GM23338 (cell line): ENCODE data around the gene INPP5A.

Experiments used
- CREB1 ChIP-seq: fragments of 250-450 bp; sonication (Bioruptor Pico); IDR thresholded peaks from 2 replicates; pipeline ENCODE4 v1.5.0; 2020; ENCODE audit warnings: low read depth, mild to moderate bottlenecking, moderate library complexity
- POLR2AphosphoS5 ChIP-seq: IDR thresholded peaks from 2 replicates; pipeline ENCODE4 v1.6.1; 2016; ENCODE audit warnings: antibody characterized with exemption, low read depth
- TF ChIP-seq, protein P1 (sequence below), 2 experiments: fragments of 200-600 bp in 1 of 2; sonication (generic) in 1 of 2; conservative IDR thresholded peaks; 2 replicates each; pipeline versions ENCODE4 v1.5.1 to v1.6.1; 2016 to 2017; ENCODE audit warnings: antibody characterized with exemption in 2 of 2, low read depth in 2 of 2, mild to moderate bottlenecking in 2 of 2, moderate library complexity in 1 of 2

DNA sequence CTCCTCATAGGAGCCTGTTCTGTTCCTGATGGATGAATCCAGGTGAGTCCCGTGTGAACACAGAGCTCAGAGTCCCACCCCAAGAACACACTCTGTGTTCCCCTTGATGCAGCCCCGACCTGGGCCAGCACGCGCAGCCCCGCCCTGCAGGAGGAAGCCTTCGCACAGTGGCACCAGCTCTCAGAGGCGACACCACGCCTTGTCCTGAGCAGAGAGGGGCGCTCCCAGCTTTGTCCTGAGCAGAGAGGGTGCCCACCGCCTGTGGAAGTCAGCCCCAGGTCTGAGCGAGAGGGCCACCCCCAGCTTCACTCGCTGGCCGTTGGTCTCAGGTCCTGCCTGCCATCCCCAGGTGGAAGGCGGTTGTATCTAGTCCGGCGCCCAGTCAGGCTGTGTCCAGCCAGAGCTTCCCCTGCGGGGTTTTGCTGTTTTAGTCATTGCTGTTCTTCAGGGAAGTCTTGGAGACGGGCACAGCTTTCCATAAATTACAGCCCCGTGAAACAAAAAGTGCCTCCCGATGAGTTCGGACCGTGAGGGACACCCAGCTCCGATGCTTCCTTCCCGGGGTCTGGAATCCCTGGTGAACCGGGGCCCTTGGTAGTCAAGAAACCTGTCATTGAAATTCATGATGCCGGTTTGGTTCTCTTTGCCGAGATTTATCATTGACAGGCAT, 204.7 kb downstream of the INPP5A start:
- no peak for TF ChIP-seq CREB1 (CRISPR knock-in tag)
- TF ChIP-seq, protein P1, sequence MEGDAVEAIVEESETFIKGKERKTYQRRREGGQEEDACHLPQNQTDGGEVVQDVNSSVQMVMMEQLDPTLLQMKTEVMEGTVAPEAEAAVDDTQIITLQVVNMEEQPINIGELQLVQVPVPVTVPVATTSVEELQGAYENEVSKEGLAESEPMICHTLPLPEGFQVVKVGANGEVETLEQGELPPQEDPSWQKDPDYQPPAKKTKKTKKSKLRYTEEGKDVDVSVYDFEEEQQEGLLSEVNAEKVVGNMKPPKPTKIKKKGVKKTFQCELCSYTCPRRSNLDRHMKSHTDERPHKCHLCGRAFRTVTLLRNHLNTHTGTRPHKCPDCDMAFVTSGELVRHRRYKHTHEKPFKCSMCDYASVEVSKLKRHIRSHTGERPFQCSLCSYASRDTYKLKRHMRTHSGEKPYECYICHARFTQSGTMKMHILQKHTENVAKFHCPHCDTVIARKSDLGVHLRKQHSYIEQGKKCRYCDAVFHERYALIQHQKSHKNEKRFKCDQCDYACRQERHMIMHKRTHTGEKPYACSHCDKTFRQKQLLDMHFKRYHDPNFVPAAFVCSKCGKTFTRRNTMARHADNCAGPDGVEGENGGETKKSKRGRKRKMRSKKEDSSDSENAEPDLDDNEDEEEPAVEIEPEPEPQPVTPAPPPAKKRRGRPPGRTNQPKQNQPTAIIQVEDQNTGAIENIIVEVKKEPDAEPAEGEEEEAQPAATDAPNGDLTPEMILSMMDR (conservative IDR thresholded peaks at IDR 0.05; ENCODE audit: low read depth in 2 of 2) = no peak
- TF ChIP-seq POLR2AphosphoS5 = no peak
